Measurements from ENCODE around the gene ANP32B. TPM values are rescaled to one million over a fixed set of nuclear protein-coding genes. Genes with fewer than 3 reads are reported as not detected.

Gene ANP32B
- total and polyA plus RNA-seq, 2 donors (not counting 1 experiment from before 2014, with no cell fraction given) = 17.6 to 138 TPM

- ChIA-PET CTCF (interaction anchor here (1.6 to 3.5 kb wide), 5 partner anchors 11 to 200 kb away, joined by 3 to 20 read pairs (median 8); partner anchors contain the start of genes ANP32B and TRMO), POLR2A (interaction anchor here (0.6 to 2.7 kb wide), 13 partner anchors 11 to 1202 kb away, joined by 3 to 12 read pairs (median 4); partner anchors contain the start of genes ANP32B, TBC1D2, TRIM14 and TRMO)
- Histone ChIP-seq H3K27ac (ENCODE audit: low read length in 2 of 2) (peak within 1 kb of the TSS; percentile 80 to 89), H3K9ac (ENCODE audit: low read length) (peak within 1 kb of the TSS; percentile 87), H3K9me3 (ENCODE audit: control extremely low read depth in 1 of 3, control insufficient read depth in 2 of 3, insufficient read depth in 1 of 3, low read length in 2 of 3) (no peaks in the 10 kb centered on the region), H3K4me2 (replicated peaks; ENCODE audit: low read depth, low read length, poor library complexity, severe bottlenecking) (peak within 1 kb of the TSS; percentile 89), H3K4me1 (ENCODE audit: control insufficient read depth in 2 of 2, insufficient read depth in 2 of 2, low read length in 2 of 2) (peaks cover 8 to 18% of the 10 kb centered on the region in 2 donors), H2AFZ (ENCODE audit: insufficient read depth, low read depth, low read length, poor library complexity, severe bottlenecking) (peak within 1 kb of the TSS; percentile 93), H4K20me1 (ENCODE audit: control insufficient read depth, insufficient read depth, low read length, poor library complexity, severe bottlenecking) (no peaks in the 10 kb centered on the region), H3K36me3 (replicated peaks in 1 of 2; ENCODE audit: control extremely low read depth in 1 of 2, control insufficient read depth in 1 of 2, extremely low read depth in 1 of 2, insufficient read depth in 2 of 2, low read length in 1 of 2) (peaks cover 0 to 5% of the 10 kb centered on the region in 2 experiments), H3K27me3 (replicated peaks in 1 of 4; ENCODE audit: control extremely low read depth in 1 of 4, control insufficient read depth in 3 of 4, insufficient read depth in 4 of 4, low read length in 3 of 4) (no peaks in the 10 kb centered on the region), H3K79me2 (ENCODE audit: control insufficient read depth, insufficient read depth, low read length) (peaks cover 23% of the 10 kb centered on the region), H3K4me3 (ENCODE audit: control extremely low read depth in 1 of 5, extremely low read depth in 1 of 5, insufficient read depth in 1 of 5, low read depth in 2 of 5, low read length in 4 of 5) (peak within 1 kb of the TSS; percentile 76 to 85 (median 81))
- under 1% methylated on average over 78 of the region's 80 CpGs for WGBS (ENCODE audit: insufficient coverage)
- peak; percentile 92 for DNase-seq
- Mint-ChIP-seq H3K9me3 (ENCODE audit: insufficient read depth) (no peaks in the 10 kb centered on the region), H3K4me1 (peaks cover 17% of the 10 kb centered on the region), H3K27me3 (no peaks in the 10 kb centered on the region), H3K4me3 (peak within 1 kb of the TSS; percentile 99), H3K27ac (peak within 1 kb of the TSS; percentile 95)
- TF ChIP-seq CTCF (IDR thresholded peaks at IDR 0.05) (no peak), EZH2 (IDR thresholded peaks at IDR 0.05; ENCODE audit: borderline replicate concordance, insufficient read depth, low read depth, low read length, poor library complexity, severe bottlenecking) (no peak)
- intact Hi-C loops (cut with micrococcal nuclease) = loop anchor here (1.0 to 5.0 kb wide), 8 partner anchors 11 to 424 kb away; partner anchors contain the start of genes NCBP1, TBC1D2, TRMO and TSTD2
- peak; percentile 97 for ATAC-seq (ENCODE audit: low read depth)
Observed at GRCh38 chr9:98056269-98057137, 73.4 kb downstream of the ANP32B start, which contains the start of gene NANS. Gene NANS (plus strand): TSS chr9:98056732. CDS start chr9:98056809, 77 bp downstream.

Measured in B cell (primary cell).